ENCODE results near the gene KRT28. TPM values are rescaled to one million over a fixed set of nuclear protein-coding genes. Genes with fewer than 3 reads are reported as not detected.
"Not testable (repeated sequence)": the region's sequence is repeated elsewhere in the genome, so short reads cannot be mapped to it uniquely, and the experiment has no call there.

Gene KRT28
- total RNA-seq, 2 experiments from 2014 or later: not detected

DNA sequence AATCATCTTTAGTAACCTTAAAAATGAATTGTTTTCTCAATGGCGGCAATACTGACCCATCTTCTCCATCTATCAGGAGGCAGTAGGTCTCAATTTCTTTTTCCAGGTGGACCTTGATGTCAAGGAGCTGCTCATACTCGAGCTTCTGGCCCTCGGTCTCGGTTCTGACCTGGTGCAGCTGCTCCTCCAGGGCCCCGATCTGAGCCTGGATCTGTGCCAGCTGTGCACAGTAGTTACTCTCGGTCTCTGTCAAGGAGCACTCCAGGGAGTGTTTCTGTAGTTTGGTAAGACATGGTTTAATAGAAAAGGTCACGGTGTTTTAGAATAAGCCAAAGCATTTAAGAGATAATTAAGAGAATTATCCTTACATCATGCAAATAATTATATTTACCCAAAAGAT is 22.3 kb downstream of the KRT28 start:
- Mint-ChIP-seq H3K9me3 (no peaks in the 10 kb centered on the region), H3K27ac (no peak overlapping the region), H3K4me1 (peaks cover 4% of the 10 kb centered on the region), H3K4me3 (no peak overlapping the region), H3K27me3 (peaks cover 78% of the 10 kb centered on the region), H3K36me3 (no peaks in the 10 kb centered on the region)
- no peak for DNase-seq

DNA sequence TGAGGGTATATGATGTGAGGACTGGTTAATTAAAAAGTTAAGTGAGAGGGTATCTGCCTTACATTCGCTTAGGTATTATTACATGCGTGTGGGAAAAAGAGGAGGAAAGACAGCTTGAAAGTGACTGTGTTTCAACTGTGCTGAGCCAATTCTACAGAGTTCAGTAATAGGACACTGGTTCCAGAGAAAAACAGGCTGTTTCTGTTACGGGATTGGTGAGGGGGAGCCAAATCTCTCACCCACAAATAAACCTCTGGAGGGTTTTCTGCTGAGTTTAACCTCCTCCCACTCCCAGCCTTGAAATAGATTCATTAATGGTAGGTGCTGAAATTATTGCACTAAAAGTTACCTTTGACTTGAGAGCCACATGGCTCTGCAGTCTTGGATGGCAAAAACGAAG is 23.8 kb downstream of the KRT28 start:
- Mint-ChIP-seq H3K4me1 (peaks cover 4% of the 10 kb centered on the region), H3K27ac (no peak overlapping the region), H3K9me3 (no peaks in the 10 kb centered on the region), H3K4me3 (no peak overlapping the region), H3K36me3 (no peaks in the 10 kb centered on the region), H3K27me3 (peaks cover 74% of the 10 kb centered on the region)
- no peak for DNase-seq

DNA sequence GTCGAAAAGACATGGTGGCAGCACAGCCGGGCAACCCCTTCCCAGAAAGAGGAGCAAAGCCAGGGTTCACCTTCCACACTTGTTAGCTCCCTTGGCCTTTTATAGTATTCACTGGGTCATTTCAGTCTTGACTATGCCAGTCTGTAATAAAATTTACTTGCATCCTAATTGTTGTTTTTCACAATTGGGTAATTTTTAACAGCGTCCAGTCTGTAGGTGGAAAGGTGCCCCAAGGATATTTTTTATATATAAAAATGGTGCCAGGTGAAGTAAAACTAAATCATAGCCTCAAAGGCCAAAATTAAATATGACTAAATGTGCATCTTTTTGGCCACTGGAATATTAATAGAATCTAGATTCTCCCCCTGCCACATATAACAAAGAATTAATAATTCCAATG is 27.7 kb downstream of the KRT28 start, which contains the start of gene KRT26:
Gene KRT26, minus strand, starts transcription at position 101 of the 400 bp plus-strand sequence. Its CDS starts 88 bp downstream, at position 13.
- Mint-ChIP-seq H3K36me3 (no peaks in the 10 kb centered on the region), H3K27me3 (peaks cover 47% of the 10 kb centered on the region), H3K4me3 (no peak within 1 kb of the TSS), H3K9me3 (no peaks in the 10 kb centered on the region), H3K4me1 (no peaks in the 10 kb centered on the region), H3K27ac (no peak within 1 kb of the TSS)
- DNase-seq: no peak

DNA sequence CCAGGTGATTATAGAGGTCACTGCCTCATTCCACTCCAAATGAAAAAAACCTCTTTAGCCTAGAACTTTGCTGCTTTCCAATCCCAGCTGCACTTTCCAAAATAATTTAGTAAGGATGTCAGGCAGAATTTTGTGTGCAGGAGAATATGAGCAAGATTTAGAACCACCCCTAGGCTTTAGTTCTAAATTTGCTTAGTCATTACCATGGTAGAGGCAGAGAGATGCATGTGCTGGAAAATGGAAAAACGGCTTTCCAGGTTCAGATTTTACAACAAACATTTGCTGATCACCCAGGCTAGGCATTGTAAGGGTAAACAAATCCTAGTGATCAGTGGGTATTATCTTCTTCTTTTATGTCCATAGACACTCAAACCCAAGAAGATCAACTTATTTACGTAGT is 34.1 kb downstream of the KRT28 start:
- H3K4me1 Mint-ChIP-seq: no peaks in the 10 kb centered on the region
- H3K9me3 Mint-ChIP-seq: peaks cover 15% of the 10 kb centered on the region
- H3K36me3 Mint-ChIP-seq: peaks cover 3% of the 10 kb centered on the region
- H3K27me3 Mint-ChIP-seq: peaks cover 12% of the 10 kb centered on the region
- DNase-seq: no peak
- H3K27ac Mint-ChIP-seq: no peak overlapping the region
- H3K4me3 Mint-ChIP-seq: no peak overlapping the region

DNA sequence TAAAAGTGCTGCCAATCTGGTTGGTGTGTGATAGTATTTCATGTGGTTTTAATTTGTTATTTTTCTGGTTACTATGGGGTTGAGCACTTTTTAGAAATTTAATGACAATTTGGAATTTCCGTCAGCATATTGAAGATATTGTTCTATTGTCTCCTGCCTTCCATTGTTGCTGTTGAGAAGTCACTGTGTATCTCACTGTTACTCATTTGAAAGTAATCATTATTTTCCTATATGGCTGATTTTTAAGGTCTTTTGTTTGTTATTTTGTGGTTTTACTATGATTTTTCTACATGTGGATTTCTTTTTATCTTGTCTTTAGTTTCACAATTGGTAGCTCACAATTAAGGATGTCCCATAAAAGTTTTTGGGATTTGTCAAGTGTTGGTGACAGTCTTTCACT is 36.0 kb downstream of the KRT28 start:
- H3K36me3 Mint-ChIP-seq: peaks cover 5% of the 10 kb centered on the region
- H3K4me3 Mint-ChIP-seq: no peak overlapping the region
- DNase-seq: no peak
- no peak overlapping the region for H3K27ac Mint-ChIP-seq
- H3K9me3 Mint-ChIP-seq: peaks cover 28% of the 10 kb centered on the region
- no peaks in the 10 kb centered on the region for H3K4me1 Mint-ChIP-seq
- H3K27me3 Mint-ChIP-seq: peaks cover 15% of the 10 kb centered on the region

DNA sequence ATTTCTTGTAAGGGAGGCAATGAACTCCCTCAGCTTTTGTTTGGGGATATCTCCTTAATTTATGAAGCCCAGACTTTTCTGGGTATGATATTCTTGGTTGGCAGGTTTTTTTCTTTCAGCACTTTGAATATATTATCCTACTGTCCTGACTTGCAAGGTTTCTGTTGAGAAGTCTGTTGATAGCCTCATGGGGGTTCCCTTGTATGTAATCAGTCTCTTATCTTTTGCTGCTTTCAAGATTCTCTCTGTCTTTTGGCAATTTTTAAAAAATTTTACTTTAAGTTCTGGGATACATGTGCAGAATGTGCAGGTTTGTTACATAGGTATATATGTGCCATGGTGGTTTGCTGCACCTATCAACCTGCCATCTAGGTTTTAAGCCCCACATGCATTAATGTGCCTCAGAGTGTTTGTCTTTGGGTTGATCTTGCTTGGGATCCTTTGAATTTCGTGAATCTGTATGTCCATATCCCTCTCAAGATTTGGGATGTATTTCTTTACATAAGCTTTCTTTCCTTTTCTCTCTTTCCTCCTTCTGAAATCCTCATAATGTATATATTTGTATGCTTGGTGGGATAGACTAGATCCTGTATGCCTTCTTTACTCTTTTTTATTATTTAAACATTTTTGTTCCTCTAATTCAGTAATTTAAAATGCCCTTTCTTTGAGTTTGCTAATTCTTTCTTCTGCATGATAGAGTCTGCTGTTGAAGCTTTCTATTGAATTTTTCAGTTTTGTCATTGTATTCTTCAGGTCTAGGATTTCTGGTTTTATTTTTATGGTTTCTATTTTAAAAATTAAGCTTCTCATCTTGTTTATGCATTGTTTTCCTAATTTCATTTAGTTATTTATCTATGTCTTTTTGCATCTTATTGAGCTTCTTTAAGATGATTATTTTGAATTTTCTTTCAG is 39.4 kb downstream of the KRT28 start:
- Mint-ChIP-seq H3K4me1 (no peaks in the 10 kb centered on the region), H3K4me3 (no peak overlapping the region), H3K36me3 (peaks cover 8% of the 10 kb centered on the region), H3K27ac (no peak overlapping the region), H3K9me3 (peaks cover 33% of the 10 kb centered on the region), H3K27me3 (peaks cover 22% of the 10 kb centered on the region)
- DNase-seq: no peak

DNA sequence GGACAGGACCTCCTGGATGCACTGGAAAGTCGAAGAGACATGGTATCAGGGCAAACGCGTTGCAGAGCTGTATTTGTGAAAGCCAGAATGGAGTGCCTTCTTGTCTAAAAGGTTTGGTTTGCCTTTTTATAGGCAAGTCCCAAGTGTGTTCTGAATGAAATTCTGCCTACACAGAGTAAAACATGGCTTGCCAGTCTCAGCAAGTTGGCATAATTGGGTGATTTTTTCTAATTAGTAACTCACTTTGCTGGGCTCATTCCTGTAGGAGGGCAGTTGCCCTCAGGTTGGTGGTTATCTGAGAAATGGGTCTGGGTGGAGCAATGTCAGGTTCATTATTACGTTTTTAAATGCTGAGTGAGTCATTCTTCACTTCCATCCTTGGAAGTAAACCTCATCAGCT is 44.5 kb downstream of the KRT28 start, which contains the start of gene KRT25:
Gene KRT25, minus strand, starts transcription at position 101 of the 400 bp plus-strand sequence. Its CDS starts 60 bp downstream, at position 41.
- Mint-ChIP-seq H3K27me3 (peaks cover 43% of the 10 kb centered on the region), H3K27ac (no peak within 1 kb of the TSS), H3K9me3 (peaks cover 15% of the 10 kb centered on the region)

DNA sequence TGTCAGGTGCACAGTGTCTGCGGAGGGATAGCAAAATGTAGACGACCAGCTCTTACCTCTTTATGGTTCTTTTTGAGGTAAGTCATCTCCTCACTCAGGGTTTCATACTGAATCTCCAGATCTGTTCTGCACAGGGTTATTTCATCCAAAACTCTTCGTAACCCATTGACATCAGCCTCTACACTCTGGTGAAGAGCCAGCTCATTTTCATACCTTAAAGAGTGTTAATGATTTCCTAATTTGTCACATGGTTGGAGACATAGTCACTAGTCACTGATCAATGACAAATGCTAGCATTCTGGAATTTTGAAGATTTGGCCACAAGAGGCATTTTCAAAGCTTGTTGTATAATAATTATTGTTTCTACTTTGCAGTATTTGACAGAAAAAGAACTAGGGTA is 46.0 kb downstream of the KRT28 start:
- H3K4me3 Mint-ChIP-seq: no peak overlapping the region
- no peak overlapping the region for H3K27ac Mint-ChIP-seq
- H3K9me3 Mint-ChIP-seq: peaks cover 6% of the 10 kb centered on the region
- H3K27me3 Mint-ChIP-seq: peaks cover 41% of the 10 kb centered on the region
- no peaks in the 10 kb centered on the region for H3K4me1 Mint-ChIP-seq
- no peak for DNase-seq
- H3K36me3 Mint-ChIP-seq: peaks cover 3% of the 10 kb centered on the region

More for the DNA sequence above, 44.5 kb downstream of the KRT28 start, which contains the start of gene KRT25:
- H3K4me3 Mint-ChIP-seq: no peak within 1 kb of the TSS
- no peak for DNase-seq
- peaks cover 6% of the 10 kb centered on the region for H3K36me3 Mint-ChIP-seq
- no peaks in the 10 kb centered on the region for H3K4me1 Mint-ChIP-seq

DNA sequence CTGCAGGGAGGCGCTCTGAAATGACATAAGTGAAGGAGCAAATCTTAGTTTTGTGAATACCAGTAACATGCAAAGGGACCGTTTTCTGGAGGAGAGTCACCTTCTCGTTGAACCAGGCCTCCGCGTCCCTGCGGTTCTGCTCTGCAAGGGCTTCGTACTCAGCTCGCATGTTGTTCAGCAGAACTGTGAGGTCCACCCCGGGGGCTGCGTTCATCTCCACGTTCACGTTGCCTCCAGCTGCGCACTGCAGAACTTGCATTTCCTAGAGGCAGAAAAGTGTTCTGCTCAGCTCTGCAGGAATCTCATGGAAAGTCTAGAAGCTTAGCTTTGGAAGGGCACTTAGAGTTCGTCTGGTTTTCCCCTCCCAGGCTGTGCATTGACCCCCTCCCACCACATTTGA is 48.7 kb downstream of the KRT28 start:
- DNase-seq: no peak
- H3K9me3 Mint-ChIP-seq: no peaks in the 10 kb centered on the region
- H3K27ac Mint-ChIP-seq: no peak overlapping the region
- H3K4me1 Mint-ChIP-seq: no peaks in the 10 kb centered on the region
- H3K36me3 Mint-ChIP-seq: no peaks in the 10 kb centered on the region
- peaks cover 46% of the 10 kb centered on the region for H3K27me3 Mint-ChIP-seq
- H3K4me3 Mint-ChIP-seq: no peak overlapping the region

DNA sequence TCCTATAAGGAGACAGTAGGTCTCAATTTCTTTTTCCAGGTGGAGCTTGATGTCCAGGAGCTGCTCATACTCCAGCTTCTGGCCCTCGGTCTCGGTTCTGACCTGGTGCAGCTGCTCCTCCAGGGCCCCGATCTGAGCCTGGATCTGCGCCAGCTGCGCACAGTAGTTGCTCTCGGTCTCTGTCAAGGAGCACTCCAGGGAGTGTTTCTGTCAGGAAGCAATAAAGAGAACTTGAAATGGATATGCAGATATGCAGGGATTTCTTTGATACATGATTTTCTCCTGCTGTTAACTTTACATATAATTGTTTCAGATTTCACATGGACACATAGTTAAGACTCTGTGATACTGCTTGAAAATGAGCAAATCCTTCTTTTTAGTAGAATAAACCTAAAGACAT is 49.4 kb downstream of the KRT28 start:
- no peak overlapping the region for H3K27ac Mint-ChIP-seq
- H3K36me3 Mint-ChIP-seq: no peaks in the 10 kb centered on the region
- no peaks in the 10 kb centered on the region for H3K9me3 Mint-ChIP-seq
- H3K4me1 Mint-ChIP-seq: no peaks in the 10 kb centered on the region
- no peak overlapping the region for H3K4me3 Mint-ChIP-seq
- H3K27me3 Mint-ChIP-seq: peaks cover 42% of the 10 kb centered on the region
- no peak for DNase-seq

DNA sequence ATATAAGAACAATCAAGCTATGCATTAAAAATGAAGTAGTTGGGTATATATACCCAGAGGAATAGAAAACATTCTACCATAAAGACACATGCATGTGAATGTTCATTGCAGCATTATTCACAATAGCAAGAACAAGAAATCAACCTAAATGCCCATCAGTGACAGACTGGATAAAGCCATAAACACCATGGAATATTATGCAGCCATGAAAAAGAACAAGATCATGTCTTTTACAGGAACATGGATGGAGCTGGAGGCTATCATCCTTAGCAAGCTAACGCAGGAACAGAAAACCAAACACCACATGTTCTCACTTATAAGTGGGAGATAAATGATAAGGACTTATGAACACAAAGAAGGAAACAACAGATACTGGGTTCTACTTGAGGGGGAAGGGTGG is 51.1 kb downstream of the KRT28 start:
- not testable (repeated sequence) for H3K4me3 Mint-ChIP-seq, H3K9me3 Mint-ChIP-seq, H3K36me3 Mint-ChIP-seq, DNase-seq, H3K27ac Mint-ChIP-seq, H3K4me1 Mint-ChIP-seq
- H3K27me3 Mint-ChIP-seq: peaks cover 53% of the 10 kb centered on the region

Other genes starting within 250 kb of the KRT28 start
- gene CCR7, start 234.5 kb downstream of the KRT28 start, total RNA-seq: 100 to 1,000 TPM; 260 to 274 TPM
- gene SMARCE1, start 152.1 kb downstream of the KRT28 start, total RNA-seq: 100 to 1,000 TPM; 107 to 118 TPM
- under 1 TPM in 1 of 2 experiments, not detected in 1; 0.22 TPM for gene KRT222, start 134.8 kb downstream of the KRT28 start, total RNA-seq
- gene KRT24, start 96.2 kb downstream of the KRT28 start, total RNA-seq: not detected
- gene KRT25, start 44.6 kb downstream of the KRT28 start, total RNA-seq: not detected
- not detected for gene KRT26, start 27.8 kb downstream of the KRT28 start, total RNA-seq
- gene KRT27, start 17.4 kb downstream of the KRT28 start, total RNA-seq: not detected
- gene KRT10, start 22.7 kb upstream of the KRT28 start, total RNA-seq: 10 to 100 TPM; 41.9 to 48.6 TPM
- not detected for gene KRT12, start 67.3 kb upstream of the KRT28 start, total RNA-seq
- not detected for gene KRT20, start 85.3 kb upstream of the KRT28 start, total RNA-seq
- not detected for gene KRT23, start 137.7 kb upstream of the KRT28 start, total RNA-seq
- not detected for gene KRT39, start 167.0 kb upstream of the KRT28 start, total RNA-seq
- gene KRT40, start 184.4 kb upstream of the KRT28 start, total RNA-seq: not detected
- not detected for gene KRTAP3-3, start 194.2 kb upstream of the KRT28 start, total RNA-seq
- not detected for gene KRTAP3-2, start 199.9 kb upstream of the KRT28 start, total RNA-seq
- not detected for gene KRTAP3-1, start 209.2 kb upstream of the KRT28 start, total RNA-seq
- gene KRTAP1-5, start 227.2 kb upstream of the KRT28 start, total RNA-seq: not detected
- gene KRTAP1-4, start 230.2 kb upstream of the KRT28 start, total RNA-seq: not detected
- gene KRTAP1-3, start 234.9 kb upstream of the KRT28 start, total RNA-seq: not detected
- gene KRTAP1-1, start 241.5 kb upstream of the KRT28 start, total RNA-seq: not detected
- not detected for gene KRTAP2-1, start 247.4 kb upstream of the KRT28 start, total RNA-seq

All from activated naive CD8-positive, alpha-beta T cell treated with anti-CD3 and anti-CD28 coated beads for 36 hours (primary cell).